AG04450 (cell line): ENCODE measurements around the gene GRHL1. TPM values are rescaled to one million over a fixed set of nuclear protein-coding genes. Genes with fewer than 3 reads are reported as not detected.

Source experiments
- CTCF ChIA-PET: fragments of 300-600, 350-600 bp; formaldehyde crosslinking; extraction: SDS; loops from one replicate; lab custom pipeline; 2022; ENCODE audit warnings: antibody characterized with exemption, inconsistent platforms; lab: Charles Lee
- POLR2A ChIA-PET: fragments of 350-600 bp; formaldehyde crosslinking; extraction: SDS; loops from one replicate; lab custom pipeline; 2021; ENCODE audit warnings: antibody characterized with exemption, inconsistent platforms; lab: Yijun Ruan, JAX
- DNase-seq: peaks from one replicate; pipeline ENCODE4 v3.0.0-alpha.2; 2011; ENCODE audit warnings: low read depth, low spot score
- H3K27ac ChIP-seq: one replicate; pipeline ENCODE4 v1.5.1; 2012; ENCODE audit warnings: low read depth, low read length, control low read depth
- H3K27me3 ChIP-seq: one replicate; pipeline ENCODE4 v1.6.0; 2012; ENCODE audit warnings: low read length; ENCODE audit not compliant: control insufficient read depth, insufficient read depth
- H3K4me3 ChIP-seq: 2 replicates; pipeline ENCODE4 v1.5.1; 2011; ENCODE audit warnings: mild to moderate bottlenecking, low read depth, low read length, control low read depth
- H3K9me3 ChIP-seq: 2 replicates; pipeline ENCODE4 v1.5.1; 2012; ENCODE audit warnings: low read length; ENCODE audit not compliant: control insufficient read depth, insufficient read depth
- polyA plus RNA-seq: library from polyadenylated mRNA; depleted of rRNA; stranded (reverse); fragments of >200 nt; gene quantifications from 2 replicates; pipeline ENCODE4 v1.2.3, GENCODE V29; 2011
- TF ChIP-seq, protein P1 (sequence below): IDR thresholded peaks from 2 replicates; pipeline ENCODE4 v1.5.1; 2011; ENCODE audit warnings: low read depth, low read length, control low read depth, inconsistent platforms

GRHL1 gene
- polyA plus RNA-seq, 1 experiment: 0.64 TPM

DNA sequence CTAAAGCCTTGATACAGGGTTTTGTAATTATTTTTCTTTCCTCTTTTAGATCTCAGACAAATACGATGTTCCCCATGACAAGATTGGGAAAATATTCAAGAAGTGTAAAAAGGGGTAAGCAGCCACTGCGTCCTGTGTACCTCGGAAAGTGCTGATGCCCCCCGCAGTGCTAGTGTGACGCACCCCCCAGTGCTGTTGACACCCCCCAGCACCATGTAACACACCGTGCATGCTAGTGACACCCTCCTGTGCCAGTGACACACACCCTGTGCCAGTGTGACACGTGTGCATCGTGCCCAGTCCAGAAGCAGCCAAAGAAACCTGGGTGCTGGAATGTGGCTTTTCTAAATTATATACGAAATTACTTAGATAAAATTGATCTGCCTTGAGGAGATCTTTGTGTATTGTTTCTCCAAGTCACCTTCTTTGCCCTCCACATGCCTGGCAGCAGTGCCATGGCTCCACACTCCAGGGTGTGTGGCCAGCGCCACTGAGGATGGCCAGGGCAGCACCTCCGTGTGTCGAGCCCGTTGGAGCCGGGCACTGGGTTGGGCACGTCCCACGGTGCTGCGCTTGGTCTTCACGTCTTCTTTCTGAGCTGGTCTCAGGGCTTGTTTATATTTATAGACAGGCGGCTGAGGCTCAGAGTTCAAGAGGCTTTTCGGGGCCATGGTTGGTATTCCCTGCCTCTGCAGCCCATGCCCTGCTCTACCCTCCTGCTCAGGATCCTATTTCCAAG, 47.6 kb downstream of the GRHL1 start:
- H3K27me3 ChIP-seq: no peaks in the 10 kb centered on the region
- H3K27ac ChIP-seq: no peak overlapping the region
- POLR2A ChIA-PET: no interaction called here
- CTCF ChIA-PET: interaction anchor here (0.6 kb wide), 1 partner anchor 49 kb away, joined by 8 read pairs; no protein-coding TSS in a partner anchor
- DNase-seq: no peak
- TF ChIP-seq, protein P1, sequence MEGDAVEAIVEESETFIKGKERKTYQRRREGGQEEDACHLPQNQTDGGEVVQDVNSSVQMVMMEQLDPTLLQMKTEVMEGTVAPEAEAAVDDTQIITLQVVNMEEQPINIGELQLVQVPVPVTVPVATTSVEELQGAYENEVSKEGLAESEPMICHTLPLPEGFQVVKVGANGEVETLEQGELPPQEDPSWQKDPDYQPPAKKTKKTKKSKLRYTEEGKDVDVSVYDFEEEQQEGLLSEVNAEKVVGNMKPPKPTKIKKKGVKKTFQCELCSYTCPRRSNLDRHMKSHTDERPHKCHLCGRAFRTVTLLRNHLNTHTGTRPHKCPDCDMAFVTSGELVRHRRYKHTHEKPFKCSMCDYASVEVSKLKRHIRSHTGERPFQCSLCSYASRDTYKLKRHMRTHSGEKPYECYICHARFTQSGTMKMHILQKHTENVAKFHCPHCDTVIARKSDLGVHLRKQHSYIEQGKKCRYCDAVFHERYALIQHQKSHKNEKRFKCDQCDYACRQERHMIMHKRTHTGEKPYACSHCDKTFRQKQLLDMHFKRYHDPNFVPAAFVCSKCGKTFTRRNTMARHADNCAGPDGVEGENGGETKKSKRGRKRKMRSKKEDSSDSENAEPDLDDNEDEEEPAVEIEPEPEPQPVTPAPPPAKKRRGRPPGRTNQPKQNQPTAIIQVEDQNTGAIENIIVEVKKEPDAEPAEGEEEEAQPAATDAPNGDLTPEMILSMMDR: no peak
- no peaks in the 10 kb centered on the region for H3K9me3 ChIP-seq
- no peak overlapping the region for H3K4me3 ChIP-seq

DNA sequence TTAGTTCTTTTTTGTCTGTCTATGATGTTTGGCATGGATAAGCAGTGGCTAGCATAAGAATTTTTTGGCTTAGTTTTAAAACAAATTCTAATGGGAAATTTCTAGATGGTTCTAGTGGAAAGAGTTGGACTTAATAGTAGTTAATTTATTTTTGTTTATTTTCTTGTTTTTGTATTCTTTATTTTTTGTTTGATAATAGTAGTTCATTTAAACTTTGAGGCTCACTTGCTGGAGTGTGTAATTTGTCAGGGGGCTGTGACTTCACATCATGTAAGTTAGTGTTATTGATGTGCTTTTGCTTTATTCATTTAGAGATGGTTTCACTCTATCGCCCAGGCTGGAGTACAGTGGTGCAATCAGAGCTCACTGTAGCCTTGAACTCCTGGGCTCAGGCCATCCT, 48.2 kb downstream of the GRHL1 start:
- CTCF ChIA-PET: interaction anchor here (0.6 kb wide), 1 partner anchor 49 kb away, joined by 8 read pairs; no protein-coding TSS in a partner anchor
- TF ChIP-seq, protein P1: no peak
- H3K4me3 ChIP-seq: no peak overlapping the region
- POLR2A ChIA-PET: no interaction called here
- no peak for DNase-seq
- no peak overlapping the region for H3K27ac ChIP-seq
- H3K9me3 ChIP-seq: no peaks in the 10 kb centered on the region
- no peaks in the 10 kb centered on the region for H3K27me3 ChIP-seq

DNA sequence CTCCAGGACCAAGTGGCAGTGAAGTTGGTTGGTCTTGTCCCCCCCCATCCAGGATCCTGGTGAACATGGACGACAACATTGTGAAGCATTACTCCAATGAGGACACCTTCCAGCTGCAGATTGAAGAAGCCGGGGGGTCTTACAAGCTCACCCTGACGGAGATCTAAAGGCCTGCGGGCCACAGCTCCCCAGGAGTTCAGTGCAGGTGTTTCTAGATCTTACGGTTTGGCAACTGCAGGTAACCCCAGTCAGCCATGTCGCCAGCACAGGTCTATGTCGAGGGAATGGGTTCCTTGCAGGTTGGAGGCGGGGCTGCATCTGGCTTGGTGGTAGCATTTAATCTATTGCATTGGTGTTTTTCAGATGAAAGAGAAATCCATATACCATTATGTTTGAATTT, 49.0 kb downstream of the GRHL1 start:
- Histone ChIP-seq H3K27me3 (no peaks in the 10 kb centered on the region), H3K4me3 (no peak overlapping the region), H3K27ac (no peak overlapping the region), H3K9me3 (no peaks in the 10 kb centered on the region)
- no peak for DNase-seq
- ChIA-PET CTCF (interaction anchor here (1.0 to 2.7 kb wide), 2 partner anchors 16 to 201 kb away, joined by 3 to 11 read pairs; no protein-coding TSS in a partner anchor), POLR2A (no interaction called here)
- TF ChIP-seq, protein P1: no peak

DNA sequence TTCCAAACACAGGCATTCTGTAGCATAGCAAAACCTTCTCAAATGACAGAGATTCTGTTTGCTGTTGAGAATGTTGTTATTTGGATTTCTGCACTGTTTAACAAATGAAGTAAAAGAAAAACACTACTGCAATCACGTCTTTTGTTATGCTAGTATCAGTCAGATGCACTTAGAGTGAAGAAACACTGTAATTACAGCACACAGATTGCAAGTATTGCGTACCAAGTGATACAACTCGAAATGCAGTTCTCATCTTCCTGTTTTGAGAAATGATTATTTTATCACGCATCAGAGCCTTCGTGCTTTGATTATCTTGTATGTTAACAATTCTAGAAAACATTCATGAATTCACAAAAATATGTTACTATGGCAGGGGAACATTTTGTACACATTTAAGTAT, 50.1 kb downstream of the GRHL1 start:
- POLR2A ChIA-PET: no interaction called here
- Histone ChIP-seq H3K27ac (no peak overlapping the region), H3K27me3 (no peaks in the 10 kb centered on the region), H3K4me3 (no peak overlapping the region), H3K9me3 (peaks cover 5% of the 10 kb centered on the region)
- no peak for DNase-seq
- CTCF ChIA-PET: interaction anchor here (0.7 to 2.7 kb wide), 3 partner anchors 17 to 220 kb away, joined by 3 to 11 read pairs (median 3); no protein-coding TSS in a partner anchor
- TF ChIP-seq, protein P1: no peak

DNA sequence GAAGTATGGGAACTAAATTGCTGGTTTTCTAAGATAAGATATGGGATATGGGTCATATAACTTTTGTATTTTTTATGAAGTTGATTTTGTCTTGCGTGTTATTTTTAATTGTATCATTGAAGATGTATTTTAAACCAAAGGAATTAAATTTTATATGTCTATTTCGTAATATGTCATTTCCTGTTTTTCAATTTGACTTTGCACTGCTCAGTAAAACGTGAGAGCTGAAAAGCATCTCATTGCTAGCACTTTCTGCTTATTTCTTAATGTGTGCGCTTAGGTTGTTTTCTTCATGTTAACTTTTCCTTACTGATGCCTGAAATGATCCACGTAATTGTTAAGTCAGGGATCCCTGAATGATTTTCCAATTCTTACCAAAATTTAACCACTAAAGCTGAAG, 50.6 kb downstream of the GRHL1 start:
- peaks cover 5% of the 10 kb centered on the region for H3K9me3 ChIP-seq
- H3K27ac ChIP-seq: no peak overlapping the region
- H3K27me3 ChIP-seq: no peaks in the 10 kb centered on the region
- H3K4me3 ChIP-seq: no peak overlapping the region
- TF ChIP-seq, protein P1: no peak
- no peak for DNase-seq
- ChIA-PET CTCF (interaction anchor here (2.7 kb wide), 1 partner anchor 18 kb away, joined by 11 read pairs; no protein-coding TSS in a partner anchor), POLR2A (no interaction called here)
